Measurements from ENCODE around the gene CYP27B1. TPM values are rescaled to one million over a fixed set of nuclear protein-coding genes. Genes with fewer than 3 reads are reported as not detected.
A peak's percentile ranks its signal among the peaks of the same experiment; 100 is the strongest.

The CYP27B1 gene
- total RNA-seq, 4 donors from 2014 or later, result 0.40 to 2.5 (median 2.3) TPM; not detected in 1

- peak; percentile 33 for DNase-seq
- intact Hi-C loops (cut with DNase I; ENCODE audit: low total_unique reads) (no loop called here), in situ Hi-C loops (cut with MboI; ENCODE audit: low pct_ligation_motif_present in 1 of 4, low pct_unique_long_range_greater_than_20kb in 1 of 4, low sequenced_read_pairs in 3 of 4) (no loop called here)
- Histone ChIP-seq H3K9me3 (no peaks in the 10 kb centered on the region), H3K36me3 (no peaks in the 10 kb centered on the region), H3K27ac (peak overlapping the region; percentile 23 to 70 (median 26)), H3K4me3 (peak overlapping the region; percentile 2 to 59 (median 42)), H3K27me3 (peaks cover 30% of the 10 kb centered on the region), H3K4me1 (peaks cover 3 to 17% (median 9%) of the 10 kb centered on the region in 4 donors)
- WGBS, 2 donors (ENCODE audit: low coverage in 1 of 2), result 45% methylated on average over 61 of the region's 76 CpGs; no CpG with 5 or more reads in 1 of the 2 donors
- TF ChIP-seq POLR2AphosphoS5 (IDR thresholded peaks at IDR 0.05) (no peak), CTCF (IDR thresholded peaks at IDR 0.05) (peak; percentile 27 to 42 (median 36)), EP300 (IDR thresholded peaks at IDR 0.05; ENCODE audit: low read depth) (no peak)
These were observed 39.8 kb downstream of the CYP27B1 start for GRCh38 chr12:57726884-57727757.

GRCh38 chr12:57726151-57726883 lies 40.6 kb downstream of the CYP27B1 start:
- TF ChIP-seq EP300 (IDR thresholded peaks at IDR 0.05; ENCODE audit: low read depth), result no peak
- peak; percentile 65 to 77 (median 73) for TF ChIP-seq CTCF (IDR thresholded peaks at IDR 0.05)
- H3K36me3 ChIP-seq, result no peaks in the 10 kb centered on the region
- H3K4me1 ChIP-seq, result peaks cover 3 to 17% (median 9%) of the 10 kb centered on the region in 4 donors
- H3K27ac ChIP-seq, result peak overlapping the region; percentile 23 to 70 (median 26)
- intact Hi-C loops (cut with DNase I; ENCODE audit: low total_unique reads), result no loop called here
- in situ Hi-C loops (cut with MboI; ENCODE audit: low pct_ligation_motif_present in 1 of 4, low pct_unique_long_range_greater_than_20kb in 1 of 4, low sequenced_read_pairs in 3 of 4), result no loop called here
- H3K9me3 ChIP-seq, result no peaks in the 10 kb centered on the region
- H3K27me3 ChIP-seq, result peaks cover 23% of the 10 kb centered on the region
- H3K4me3 ChIP-seq, result peak overlapping the region; percentile 2 to 59 (median 42)
- 38% methylated on average over 77 of the region's 79 CpGs; no CpG with 5 or more reads in 1 of the 2 donors for WGBS, 2 donors (ENCODE audit: low coverage in 1 of 2)
- peak; percentile 87 for DNase-seq

GRCh38 chr12:57725851-57726150 lies 41.1 kb downstream of the CYP27B1 start:
- TF ChIP-seq CTCF (IDR thresholded peaks at IDR 0.05) (no peak), POLR2A (IDR thresholded peaks at IDR 0.05) (no peak), POLR2AphosphoS5 (IDR thresholded peaks at IDR 0.05) (no peak), EP300 (IDR thresholded peaks at IDR 0.05; ENCODE audit: low read depth) (no peak)
- Histone ChIP-seq H3K4me3 (peak overlapping the region in 3 of 4 donors; percentile 28 to 59 (median 57)), H3K4me1 (peaks cover 3 to 17% (median 9%) of the 10 kb centered on the region in 4 donors), H3K27ac (peak overlapping the region in 2 of 4 donors; percentile 27 to 70), H3K9me3 (no peaks in the 10 kb centered on the region), H3K27me3 (peaks cover 20% of the 10 kb centered on the region), H3K36me3 (no peaks in the 10 kb centered on the region)
- WGBS, 2 donors (ENCODE audit: low coverage in 1 of 2), result 35% methylated on average over 10 of the region's 10 CpGs; no CpG with 5 or more reads in 1 of the 2 donors
- intact Hi-C loops (cut with DNase I; ENCODE audit: low total_unique reads), result no loop called here
- no peak for DNase-seq
- in situ Hi-C loops (cut with MboI; ENCODE audit: low pct_ligation_motif_present in 1 of 4, low pct_unique_long_range_greater_than_20kb in 1 of 4, low sequenced_read_pairs in 3 of 4), result no loop called here
